Uterus (tissue), 2 donors: Measurements from ENCODE around the gene SHB.

Experiments used
- POLR2A ChIP-seq, 2 donors: fragments of 450-650 bp; IDR thresholded peaks; one replicate each; pipeline ENCODE4 v1.6.1; 2016; ENCODE audit warnings: antibody characterized with exemption in 2 of 2, mild to moderate bottlenecking in 1 of 2, moderate library complexity in 1 of 2
- TF ChIP-seq, protein P1 (sequence below), 4 experiments: fragments of 200-600 bp in 2 of 4; fragments of 450-650 bp in 2 of 4; sonication (generic) in 2 of 4; IDR thresholded peaks; one replicate each; pipeline ENCODE4 v1.5.1; 2016 to 2019; ENCODE audit warnings: antibody characterized with exemption in 4 of 4, mild to moderate bottlenecking in 2 of 4, moderate library complexity in 1 of 4

- TF ChIP-seq, protein P1, sequence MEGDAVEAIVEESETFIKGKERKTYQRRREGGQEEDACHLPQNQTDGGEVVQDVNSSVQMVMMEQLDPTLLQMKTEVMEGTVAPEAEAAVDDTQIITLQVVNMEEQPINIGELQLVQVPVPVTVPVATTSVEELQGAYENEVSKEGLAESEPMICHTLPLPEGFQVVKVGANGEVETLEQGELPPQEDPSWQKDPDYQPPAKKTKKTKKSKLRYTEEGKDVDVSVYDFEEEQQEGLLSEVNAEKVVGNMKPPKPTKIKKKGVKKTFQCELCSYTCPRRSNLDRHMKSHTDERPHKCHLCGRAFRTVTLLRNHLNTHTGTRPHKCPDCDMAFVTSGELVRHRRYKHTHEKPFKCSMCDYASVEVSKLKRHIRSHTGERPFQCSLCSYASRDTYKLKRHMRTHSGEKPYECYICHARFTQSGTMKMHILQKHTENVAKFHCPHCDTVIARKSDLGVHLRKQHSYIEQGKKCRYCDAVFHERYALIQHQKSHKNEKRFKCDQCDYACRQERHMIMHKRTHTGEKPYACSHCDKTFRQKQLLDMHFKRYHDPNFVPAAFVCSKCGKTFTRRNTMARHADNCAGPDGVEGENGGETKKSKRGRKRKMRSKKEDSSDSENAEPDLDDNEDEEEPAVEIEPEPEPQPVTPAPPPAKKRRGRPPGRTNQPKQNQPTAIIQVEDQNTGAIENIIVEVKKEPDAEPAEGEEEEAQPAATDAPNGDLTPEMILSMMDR (IDR thresholded peaks at IDR 0.05): no peak
- TF ChIP-seq POLR2A (IDR thresholded peaks at IDR 0.05): no peak
Measured at GRCh38 chr9:37902131-37902530, 166.9 kb downstream of the SHB start.
